HT-29 (cell line): Measurements from ENCODE around the gene BRINP1. TPM values are rescaled to one million over a fixed set of nuclear protein-coding genes. Genes with fewer than 3 reads are reported as not detected.
A peak's percentile ranks its signal among the peaks of the same experiment; 100 is the strongest.
"Not testable (repeated sequence)": the region's sequence is repeated elsewhere in the genome, so short reads cannot be mapped to it uniquely, and the experiment has no call there.

ENCODE experiments used
- DNase-seq: peaks from one replicate; pipeline ENCODE4 v3.0.0-alpha.2; 2015; ENCODE audit warnings: low spot score
- total RNA-seq: library from RNA; depleted of rRNA; stranded (reverse); fragments of >200 nt; shearing (Covaris generic); gene quantifications from 2 replicates; pipeline ENCODE4 v1.2.3, GENCODE V29; 2014

The BRINP1 gene
- total RNA-seq, 1 experiment from 2014 or later, result not detected

DNA sequence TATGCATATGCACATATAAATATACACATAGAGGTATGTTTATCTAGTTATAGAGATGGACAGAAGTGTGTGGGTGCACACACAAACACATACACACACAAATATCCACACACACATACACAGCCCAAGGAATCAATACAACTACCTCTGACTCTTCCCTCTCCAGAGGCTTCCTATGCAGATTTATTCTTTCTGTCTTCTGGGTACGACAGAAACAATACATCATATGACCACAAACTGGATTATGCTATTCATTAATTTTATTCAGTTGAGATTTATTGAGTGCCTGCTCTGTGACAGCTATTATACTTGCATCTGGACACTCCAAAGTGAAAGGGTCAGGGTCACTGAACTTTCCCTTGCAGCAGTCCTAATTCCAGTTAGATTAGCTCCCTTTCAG is 155.8 kb downstream of the BRINP1 start:
- no peak for DNase-seq

DNA sequence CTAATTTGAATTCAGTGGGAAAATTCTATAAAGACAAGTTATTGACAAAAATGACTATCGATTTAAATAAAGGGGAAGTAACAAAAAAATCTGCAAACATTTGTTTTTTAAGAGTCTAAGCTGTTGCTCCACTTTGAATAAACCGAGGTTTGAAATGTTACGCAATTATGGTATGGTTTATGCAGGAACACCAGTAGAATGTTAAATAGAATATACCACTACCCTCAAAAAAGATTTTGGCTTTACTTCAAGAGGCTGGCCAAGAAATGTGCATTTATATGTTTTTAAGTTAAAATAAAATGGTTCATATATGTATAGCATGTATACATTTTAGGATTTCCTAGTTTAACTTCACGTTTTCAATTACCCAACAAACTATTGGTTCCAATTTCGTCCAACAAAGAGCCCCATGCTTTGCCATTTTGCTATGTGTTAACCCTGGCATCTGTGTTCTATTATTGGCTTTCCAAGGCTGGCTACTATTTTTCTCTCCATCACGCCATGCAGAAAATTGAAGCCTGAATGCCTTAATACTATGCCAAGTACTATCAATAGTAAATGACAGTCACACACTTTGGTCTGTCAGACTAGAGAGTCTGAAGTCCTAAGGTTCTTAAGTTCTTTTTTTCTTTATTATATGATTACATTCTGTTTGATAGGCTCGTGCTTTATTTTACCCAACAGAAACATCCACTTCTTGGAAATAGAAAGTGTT is 171.2 kb downstream of the BRINP1 start:
- no peak for DNase-seq

DNA sequence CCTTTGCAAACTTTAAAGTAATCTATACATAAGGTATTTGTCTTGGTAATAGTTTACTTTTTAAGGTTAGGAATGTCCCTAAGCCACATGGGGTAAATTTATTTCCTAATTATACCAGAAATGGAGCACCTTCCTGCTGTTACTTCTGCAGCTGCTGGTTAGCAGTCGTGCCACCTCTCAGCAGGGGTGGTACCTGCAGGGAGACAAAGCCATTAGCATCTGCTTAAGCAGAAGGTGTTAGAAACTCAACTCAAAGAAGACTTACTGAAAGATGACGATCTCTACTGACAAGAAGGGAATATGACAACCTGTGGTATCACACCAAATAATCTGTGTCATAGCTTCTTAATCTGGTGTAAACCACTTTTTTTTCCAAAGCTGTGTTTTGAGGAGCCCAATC is 173.7 kb downstream of the BRINP1 start:
- DNase-seq, result no peak

DNA sequence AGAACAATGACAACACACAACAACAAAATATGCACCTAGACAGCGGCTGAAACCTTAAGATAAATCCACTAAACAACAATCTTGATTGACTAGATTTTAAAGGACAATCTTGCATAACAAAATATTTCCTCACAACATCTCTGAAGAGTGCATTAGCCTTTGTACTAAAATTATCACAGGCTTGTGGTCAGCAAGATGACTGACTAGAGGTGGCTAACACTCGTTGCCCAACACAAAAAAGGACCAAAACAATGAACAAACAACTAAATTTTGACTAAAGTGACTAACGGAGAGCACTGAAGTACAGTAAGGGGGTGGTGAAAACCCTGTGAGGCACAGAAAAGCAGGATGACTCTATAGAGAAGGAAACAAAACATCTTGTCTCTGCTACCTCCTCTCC is 183.9 kb downstream of the BRINP1 start:
- DNase-seq, result no peak

DNA sequence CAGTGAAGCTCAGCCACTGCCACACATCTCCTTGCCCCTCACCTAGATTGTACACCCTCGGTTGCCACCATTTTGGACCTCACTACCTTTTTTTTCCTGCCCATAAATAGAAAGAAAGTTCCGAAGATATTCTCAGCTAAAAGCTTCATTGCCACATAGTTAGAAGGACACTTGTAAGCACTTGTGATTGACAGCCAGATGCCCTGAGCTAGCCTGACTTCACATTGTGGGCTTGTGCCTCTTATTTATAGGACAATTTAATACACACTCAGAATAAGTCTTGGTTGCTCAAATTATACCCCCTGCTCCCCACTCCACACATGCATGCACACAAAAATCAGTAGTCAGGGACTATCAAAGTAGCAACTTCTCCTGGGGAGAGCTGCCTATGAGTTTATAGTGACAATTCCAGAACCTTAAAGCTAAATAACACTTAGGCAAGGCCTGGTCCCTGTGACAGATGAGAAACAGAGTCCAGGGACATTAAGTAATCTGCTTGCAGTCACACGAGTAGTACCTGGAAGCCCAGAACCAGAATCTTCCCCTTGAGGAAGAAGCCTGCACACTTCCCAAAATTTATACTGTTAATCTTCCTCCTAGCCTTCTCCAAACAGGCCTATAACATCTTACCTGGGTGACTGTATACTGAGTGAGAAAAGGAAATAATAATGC is 184.8 kb downstream of the BRINP1 start:
- no peak for DNase-seq

DNA sequence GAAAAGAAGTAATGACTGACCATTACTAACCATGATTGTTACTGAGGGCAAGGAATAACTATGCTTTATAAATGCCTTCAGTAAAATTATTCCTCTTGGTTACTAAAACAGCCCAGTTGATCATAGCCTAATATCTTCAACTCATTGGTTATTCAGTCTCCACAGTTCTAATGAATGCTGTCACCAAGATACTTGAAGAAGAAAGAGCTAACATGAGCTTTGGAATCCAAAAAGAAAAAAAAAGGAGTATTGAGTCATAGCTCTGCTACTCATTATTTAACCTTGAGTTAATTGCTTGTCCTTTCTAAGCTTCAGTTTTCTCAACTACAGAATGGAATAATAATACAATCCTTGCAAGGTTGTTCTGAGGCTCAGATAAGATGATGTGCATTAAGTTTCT is 187.7 kb downstream of the BRINP1 start:
- DNase-seq, result no peak

DNA sequence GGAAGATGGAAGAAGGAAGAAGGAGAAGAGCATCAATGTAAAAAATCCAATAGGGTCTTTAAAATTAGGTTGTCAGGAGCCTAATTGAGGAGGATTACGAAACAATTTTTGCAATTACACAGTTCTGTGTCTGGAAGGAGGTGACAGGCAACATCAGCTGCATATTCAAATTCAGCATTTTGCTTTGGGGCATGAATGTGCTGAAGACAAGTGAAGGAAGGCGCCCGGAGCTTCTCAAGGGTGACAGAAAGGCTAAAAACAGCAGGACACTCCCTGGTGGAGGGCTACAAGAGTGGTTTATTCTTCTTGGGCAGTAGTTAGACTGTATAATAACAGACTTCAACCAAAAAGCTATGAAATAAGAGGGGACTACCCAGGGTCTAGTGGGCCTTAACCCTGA is 188.3 kb downstream of the BRINP1 start:
- DNase-seq, result no peak

DNA sequence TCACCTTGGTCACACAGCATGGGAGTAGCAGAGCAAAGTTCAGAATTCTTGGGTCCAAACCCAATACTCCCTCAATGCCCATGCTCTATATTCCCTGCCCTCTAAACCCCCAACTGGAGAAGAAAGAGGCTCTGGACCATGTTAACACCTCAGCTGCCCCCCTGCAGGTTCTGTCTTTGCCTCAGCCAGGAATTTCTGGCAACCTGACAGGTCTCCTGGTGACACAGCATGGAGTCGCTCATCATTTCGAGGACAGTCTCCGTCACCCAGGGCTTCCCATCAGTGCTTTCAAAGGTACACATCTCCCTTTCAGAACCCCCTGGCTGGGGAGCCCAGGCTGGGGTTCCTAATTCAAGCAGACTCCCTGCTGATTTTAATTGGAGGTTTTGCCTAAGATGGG is 189.5 kb downstream of the BRINP1 start:
- no peak for DNase-seq

DNA sequence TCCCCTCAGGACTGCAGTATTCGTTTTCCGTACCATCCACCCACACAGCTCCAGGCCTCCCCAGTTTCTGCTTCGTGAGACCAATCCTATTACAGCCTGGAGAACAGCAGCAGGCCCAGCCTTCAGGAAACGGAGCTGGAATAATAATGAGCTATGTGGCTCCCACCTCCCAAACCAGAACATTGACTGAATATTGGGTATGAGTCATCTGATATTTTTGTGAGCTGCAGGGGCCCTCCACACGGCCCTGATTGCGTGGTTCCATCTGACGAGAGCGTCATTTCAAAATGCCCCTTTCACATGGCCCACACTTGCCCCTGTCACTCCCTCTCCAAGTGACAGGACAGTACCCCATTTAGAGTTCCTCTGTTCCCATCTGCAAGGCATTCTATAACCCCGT is 192.0 kb downstream of the BRINP1 start:
- no peak for DNase-seq

DNA sequence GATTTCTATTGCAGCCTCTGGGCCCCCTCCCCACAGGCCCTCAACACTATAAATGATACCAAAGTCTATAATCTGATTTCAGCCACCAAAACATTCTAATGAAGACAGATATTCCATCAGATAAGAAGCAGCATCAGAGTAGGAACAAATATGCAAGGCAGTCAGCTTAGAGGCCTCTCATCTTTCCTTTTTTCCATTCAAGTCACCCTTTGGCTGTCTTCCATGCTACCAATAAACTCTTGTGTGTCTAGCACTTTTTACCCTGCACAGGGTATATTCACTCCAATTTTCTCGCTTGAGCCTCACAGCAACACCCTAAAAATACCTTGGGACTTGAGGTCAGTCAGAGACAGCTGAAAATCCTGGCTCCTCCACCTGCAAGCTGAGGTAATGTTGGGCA is 193.7 kb downstream of the BRINP1 start:
- no peak for DNase-seq

DNA sequence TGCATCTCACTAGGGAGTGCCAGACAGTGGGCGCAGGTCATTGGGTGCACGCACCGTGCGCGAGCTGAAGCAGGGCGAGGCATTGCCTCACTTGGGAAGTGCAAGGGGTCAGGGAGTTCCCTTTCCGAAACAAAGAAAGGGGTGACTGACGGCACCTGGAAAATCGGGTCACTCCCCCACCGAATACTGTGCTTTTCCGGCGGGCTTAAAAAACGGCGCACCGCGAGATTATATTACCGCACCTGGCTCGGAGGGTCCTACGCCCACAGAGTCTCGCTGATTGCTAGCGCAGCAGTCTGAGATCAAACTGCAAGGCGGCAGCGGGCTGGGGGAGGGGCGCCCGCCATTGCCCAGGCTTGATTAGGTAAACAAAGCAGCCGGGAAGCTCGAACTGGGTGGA is 200.0 kb downstream of the BRINP1 start:
- DNase-seq, result not testable (repeated sequence)

DNA sequence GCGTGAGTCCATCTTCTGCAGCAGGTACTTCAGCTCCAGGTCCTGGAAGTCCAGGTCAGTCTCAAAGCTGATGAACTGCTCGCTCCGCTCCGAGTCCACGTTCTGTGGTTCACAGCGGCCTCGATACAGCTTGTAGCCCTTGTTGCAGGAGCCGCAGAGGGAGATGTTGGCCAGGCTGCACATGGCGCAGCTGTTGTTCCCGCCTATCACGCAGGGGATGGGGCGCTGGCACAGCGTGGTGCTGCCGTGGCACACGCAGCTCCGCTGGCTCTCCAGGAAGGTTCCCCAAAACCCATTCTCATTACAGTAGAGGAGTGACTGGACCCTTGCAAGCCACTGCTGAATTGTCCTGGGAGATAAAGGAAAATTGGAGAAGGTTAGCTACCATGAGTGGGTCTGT is 201.4 kb downstream of the BRINP1 start:
- no peak for DNase-seq

DNA sequence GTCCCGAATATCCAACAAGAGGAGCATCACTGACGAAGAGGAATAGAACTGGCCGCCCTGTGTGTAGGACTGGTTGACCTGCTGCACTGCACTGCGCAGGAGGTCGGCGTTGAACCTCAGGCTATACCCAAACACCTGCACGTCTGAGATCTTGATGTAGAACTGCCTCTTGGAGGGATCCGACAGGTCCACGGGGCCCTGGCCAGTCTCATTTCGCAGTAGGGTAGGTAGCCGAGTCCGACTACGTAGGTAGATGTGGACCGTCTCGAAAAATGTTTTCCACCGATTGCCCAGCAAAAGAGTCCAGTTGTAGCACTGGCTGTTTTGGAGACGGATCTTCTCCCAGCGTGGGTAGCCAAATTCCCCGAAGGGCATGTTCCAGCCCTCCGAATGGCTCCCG is 202.0 kb downstream of the BRINP1 start:
- DNase-seq, result no peak

DNA sequence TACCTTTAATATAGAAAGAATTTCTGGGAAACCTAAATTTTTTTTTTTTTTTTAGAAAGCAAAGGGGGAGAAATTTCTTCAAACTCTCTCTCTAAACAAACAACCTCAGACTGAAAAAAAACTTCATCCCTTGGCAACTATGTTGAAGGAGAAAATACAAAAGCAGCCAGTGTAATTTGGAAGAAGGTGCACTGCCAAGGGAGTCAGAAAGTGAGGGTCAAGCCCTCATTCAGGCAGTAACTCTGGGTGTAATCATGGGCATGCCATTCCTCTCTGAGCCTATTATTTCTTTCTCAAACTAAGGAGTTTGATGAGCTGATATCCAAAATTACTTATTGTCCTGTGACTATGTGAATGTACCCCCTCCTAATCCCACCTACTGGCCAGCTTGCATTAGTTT is 203.1 kb downstream of the BRINP1 start:
- no peak for DNase-seq

DNA sequence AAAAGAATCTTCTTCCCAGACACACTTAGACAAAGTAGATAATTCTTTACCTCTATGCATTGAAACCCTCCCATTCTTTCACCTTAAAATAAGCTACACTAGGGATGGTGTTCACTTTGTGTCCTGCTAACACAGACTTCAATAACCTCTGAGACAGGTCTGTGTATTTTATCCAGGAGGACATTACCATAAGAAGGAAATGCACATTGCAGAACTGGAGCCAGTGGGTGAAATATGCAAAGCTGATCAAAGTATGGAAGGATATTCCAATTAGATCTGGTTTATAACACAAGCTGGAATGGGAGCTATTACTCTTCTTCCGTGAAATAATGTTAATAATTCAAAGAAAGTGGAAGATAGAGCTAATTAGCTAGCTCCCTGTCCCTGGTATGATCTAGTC is 204.1 kb downstream of the BRINP1 start:
- DNase-seq, result no peak

DNA sequence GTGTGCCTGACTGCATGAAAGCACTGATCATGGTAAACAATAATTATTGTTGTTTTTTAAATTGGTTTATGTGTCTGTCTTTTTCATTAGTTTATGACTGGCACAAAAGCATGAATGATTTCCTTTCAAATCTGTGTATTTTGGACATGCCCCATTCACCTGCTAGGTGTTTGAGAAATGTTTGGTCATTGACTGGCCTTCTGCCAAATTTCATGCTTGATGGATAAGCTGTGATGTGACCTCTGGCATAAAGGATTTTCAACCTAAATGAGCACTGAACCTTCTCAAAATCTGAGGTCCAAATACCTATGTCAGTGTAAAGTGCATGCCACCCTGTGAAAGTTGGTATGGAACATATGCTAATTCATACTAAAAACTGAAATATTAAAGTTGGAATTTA is 204.5 kb downstream of the BRINP1 start:
- no peak for DNase-seq

DNA sequence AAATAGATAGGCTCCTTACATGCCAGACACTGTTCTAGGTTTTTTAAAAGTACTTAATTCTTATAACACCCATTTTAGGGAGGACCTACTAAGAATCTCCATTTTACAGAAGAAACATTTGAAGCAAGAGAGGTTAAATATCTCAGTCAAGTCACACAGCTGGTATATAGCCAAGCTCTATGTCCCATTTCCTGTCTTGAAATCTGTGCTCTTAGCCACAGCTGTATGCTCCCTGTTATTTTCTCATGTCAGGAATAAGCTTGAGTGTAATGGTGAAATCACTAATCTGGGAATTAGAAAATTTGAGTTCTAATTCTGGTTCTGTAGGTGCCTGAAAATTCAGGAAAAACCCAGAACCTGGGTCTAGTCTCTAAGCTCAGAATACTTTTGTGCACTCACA is 208.7 kb downstream of the BRINP1 start:
- no peak for DNase-seq

DNA sequence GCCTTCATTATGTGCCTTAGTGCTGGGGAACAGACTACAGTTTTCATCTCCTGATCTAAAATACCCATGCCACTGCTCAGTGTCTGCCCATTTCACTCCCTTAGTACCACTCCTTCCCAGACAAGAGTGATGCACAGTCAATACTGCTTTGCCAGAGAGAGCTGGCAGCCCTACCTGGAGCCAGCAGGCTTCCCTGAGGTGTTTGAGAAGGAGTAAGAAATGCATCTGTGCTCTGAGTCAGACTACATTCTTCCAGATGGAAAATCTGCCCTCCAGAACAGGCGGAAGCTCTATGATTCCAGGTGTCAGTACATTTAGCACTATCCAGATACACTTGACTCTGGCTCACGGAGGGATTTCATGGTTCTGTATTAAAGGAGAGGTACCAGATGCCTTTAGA is 209.8 kb downstream of the BRINP1 start:
- no peak for DNase-seq

DNA sequence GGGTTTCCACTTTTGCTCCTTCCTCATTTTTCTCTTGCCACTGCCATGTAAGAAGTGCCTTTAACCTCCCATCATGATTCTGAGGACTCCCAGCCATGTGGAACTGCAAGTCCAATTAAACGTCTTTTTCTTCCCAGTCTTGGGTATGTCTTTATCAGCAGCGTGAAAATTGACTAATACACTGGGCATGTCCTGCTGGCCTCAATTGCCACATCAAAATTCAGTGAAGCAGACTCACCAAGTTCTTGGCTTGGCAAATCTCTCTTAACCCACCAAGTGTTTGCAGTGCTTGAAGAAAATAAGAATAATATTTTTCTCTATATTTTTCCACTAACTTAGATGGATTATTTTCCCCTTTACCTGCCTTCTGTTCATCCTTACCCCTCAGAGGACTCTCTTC is 212.0 kb downstream of the BRINP1 start:
- no peak for DNase-seq

DNA sequence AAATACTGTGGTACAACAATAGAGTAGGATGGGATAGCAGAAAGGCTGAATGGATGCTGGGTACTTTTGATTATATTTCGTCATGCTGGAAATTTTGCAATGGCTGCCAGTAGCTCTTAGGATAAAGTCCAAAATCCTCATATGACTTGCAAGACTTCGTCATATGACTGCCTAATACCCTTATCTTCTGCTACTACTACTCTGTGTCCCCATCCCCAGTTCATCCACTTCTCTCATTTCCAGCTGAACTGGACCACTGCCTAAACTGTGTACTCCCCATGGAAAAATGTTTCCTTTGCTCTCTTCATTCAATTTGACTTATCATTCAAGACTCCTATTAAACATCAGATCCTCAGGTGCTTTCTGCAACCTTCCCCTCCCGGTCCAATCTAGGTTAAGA is 212.9 kb downstream of the BRINP1 start:
- DNase-seq, result no peak

DNA sequence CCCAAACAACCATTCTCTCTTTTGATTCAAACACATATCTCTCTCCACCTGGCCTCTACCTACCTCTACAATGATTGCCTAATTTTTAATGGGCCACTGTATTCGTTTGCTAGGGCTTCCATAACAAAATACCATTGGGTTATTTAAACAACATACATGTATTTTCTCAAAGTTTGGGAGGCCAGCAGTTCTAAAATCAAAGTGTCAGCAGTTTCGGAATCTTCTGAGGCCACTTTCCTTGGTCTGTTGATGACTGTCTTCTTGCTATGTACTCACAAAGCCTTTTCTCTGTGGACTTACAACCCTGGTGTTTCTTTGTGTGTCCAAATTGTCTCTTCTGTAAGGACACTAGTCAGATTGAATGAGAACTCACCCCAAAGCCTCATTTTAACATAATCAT is 214.7 kb downstream of the BRINP1 start:
- no peak for DNase-seq

DNA sequence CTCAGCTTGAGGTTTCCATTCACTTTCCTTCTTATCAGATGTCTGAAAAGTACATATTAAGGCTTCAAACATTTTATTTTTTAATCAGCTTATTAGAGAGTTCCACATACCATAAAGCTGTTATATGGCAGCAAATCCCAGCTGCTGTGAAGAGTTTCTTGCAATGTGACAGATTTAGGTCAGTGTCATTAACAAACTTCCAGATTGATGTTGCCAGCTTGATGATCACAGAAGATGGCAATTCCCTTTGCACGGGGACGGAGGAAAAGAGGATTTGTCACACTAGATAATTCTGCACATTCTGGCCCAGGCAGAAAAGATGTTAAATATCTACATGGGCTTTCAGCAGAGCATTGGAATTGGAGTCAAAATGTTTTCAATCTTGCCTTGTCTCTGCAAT is 215.8 kb downstream of the BRINP1 start:
- DNase-seq, result no peak

DNA sequence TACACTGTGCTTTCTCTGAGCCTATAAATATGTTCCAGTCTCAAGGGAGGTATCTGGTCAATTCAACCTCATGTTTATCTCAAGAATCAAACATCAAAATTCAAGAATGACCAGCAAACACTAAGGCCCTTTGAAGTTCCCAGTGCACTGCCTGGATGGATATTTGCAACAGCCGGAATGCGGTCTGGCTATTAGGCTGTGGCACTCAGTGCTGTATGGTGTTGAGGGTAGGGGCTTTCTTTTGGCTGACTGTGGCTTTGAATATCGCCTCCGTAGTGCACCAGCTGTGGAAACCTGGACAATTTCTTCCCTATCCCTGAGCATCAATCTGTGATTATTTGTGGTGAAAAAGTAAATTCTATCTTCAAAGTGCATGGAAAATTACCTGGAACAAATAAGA is 220.4 kb downstream of the BRINP1 start:
- DNase-seq, result no peak

DNA sequence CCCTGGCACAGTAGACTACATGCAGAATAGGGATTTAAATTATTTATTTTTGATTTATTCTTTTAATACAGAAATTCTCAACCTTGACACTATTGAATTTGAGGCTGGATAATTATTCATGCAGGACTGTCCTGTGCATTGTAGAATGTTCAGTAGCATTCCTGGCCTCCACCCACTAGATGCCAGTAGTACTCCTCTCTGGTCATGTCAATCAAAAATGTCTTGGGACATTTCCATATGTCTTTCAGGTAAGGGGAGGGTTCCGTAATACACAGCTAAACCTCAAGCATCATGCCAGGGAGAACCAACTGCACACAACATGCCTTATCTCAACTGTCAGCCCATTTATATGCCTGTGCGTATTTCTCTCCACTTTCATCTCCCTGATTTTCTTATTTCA is 231.8 kb downstream of the BRINP1 start:
- DNase-seq, result peak; percentile 3
